ENCODE data around the gene PON3.

PON3 gene

GRCh38 chr7:95340491-95340890 is 55.7 kb downstream of the PON3 start:
- DNase-seq (ENCODE audit: low read depth in 2 of 2), result no peak

- DNase-seq (ENCODE audit: low read depth in 2 of 2), result no peak
These were observed 57.3 kb downstream of the PON3 start for GRCh38 chr7:95338832-95339231.

GRCh38 chr7:95335093-95335492 is 61.1 kb downstream of the PON3 start:
- no peak for DNase-seq (ENCODE audit: low read depth in 2 of 2)

- DNase-seq (ENCODE audit: low read depth in 2 of 2), result no peak
These were observed 61.7 kb downstream of the PON3 start for GRCh38 chr7:95334447-95334846.

- DNase-seq (ENCODE audit: low read depth in 2 of 2), result no peak
These were observed 65.2 kb downstream of the PON3 start for GRCh38 chr7:95330961-95331337.

- no peak for DNase-seq (ENCODE audit: low read depth in 2 of 2)
These were observed 65.8 kb downstream of the PON3 start for GRCh38 chr7:95330204-95330960.

GRCh38 chr7:95327356-95327755 is 68.8 kb downstream of the PON3 start:
- no peak for DNase-seq (ENCODE audit: low read depth in 2 of 2)

- no peak for DNase-seq (ENCODE audit: low read depth in 2 of 2)
These were observed 71.7 kb downstream of the PON3 start, which contains the start of gene PON1 for GRCh38 chr7:95324431-95324830. Gene PON1, minus strand, starts transcription at chr7:95324532. Its CDS starts 57 bp downstream, at chr7:95324475.

GRCh38 chr7:95323410-95324129 is 72.6 kb downstream of the PON3 start:
- DNase-seq (ENCODE audit: low read depth in 2 of 2), result no peak

- no peak for DNase-seq (ENCODE audit: low read depth in 2 of 2)
These were observed 73.3 kb downstream of the PON3 start for GRCh38 chr7:95322854-95323253.

- DNase-seq (ENCODE audit: low read depth in 2 of 2), result no peak
These were observed 73.8 kb downstream of the PON3 start for GRCh38 chr7:95322396-95322795.

- no peak for DNase-seq (ENCODE audit: low read depth in 2 of 2)
These were observed 74.5 kb downstream of the PON3 start for GRCh38 chr7:95321720-95322119.

GRCh38 chr7:95320651-95321050 is 75.5 kb downstream of the PON3 start:
- DNase-seq (ENCODE audit: low read depth in 2 of 2), result no peak

- no peak for DNase-seq (ENCODE audit: low read depth in 2 of 2)
These were observed 76.6 kb downstream of the PON3 start for GRCh38 chr7:95319570-95319969.

GRCh38 chr7:95318501-95319100 is 77.6 kb downstream of the PON3 start:
- DNase-seq (ENCODE audit: low read depth in 2 of 2), result no peak

GRCh38 chr7:95317966-95318365 is 78.2 kb downstream of the PON3 start:
- no peak for DNase-seq (ENCODE audit: low read depth in 2 of 2)

- no peak for DNase-seq (ENCODE audit: low read depth in 2 of 2)
These were observed 78.6 kb downstream of the PON3 start for GRCh38 chr7:95317546-95317945.

- no peak for DNase-seq (ENCODE audit: low read depth in 2 of 2)
These were observed 79.6 kb downstream of the PON3 start for GRCh38 chr7:95316588-95316987.

- DNase-seq (ENCODE audit: low read depth in 2 of 2), result no peak
These were observed 83.6 kb downstream of the PON3 start for GRCh38 chr7:95312561-95312960.

- no peak for DNase-seq (ENCODE audit: low read depth in 2 of 2)
These were observed 84.8 kb downstream of the PON3 start for GRCh38 chr7:95311389-95311788.

- no peak for DNase-seq (ENCODE audit: low read depth in 2 of 2)
These were observed 86.2 kb downstream of the PON3 start for GRCh38 chr7:95309951-95310350.
